ENCODE results near the gene PTPRB. TPM values are rescaled to one million over a fixed set of nuclear protein-coding genes. Genes with fewer than 3 reads are reported as not detected.

The PTPRB gene
- total and polyA plus RNA-seq, 2 of the 8 experiments (the other 6 are each of a cell fraction or from before 2014, with no cell fraction given) = 0.36 to 0.58 TPM

DNA sequence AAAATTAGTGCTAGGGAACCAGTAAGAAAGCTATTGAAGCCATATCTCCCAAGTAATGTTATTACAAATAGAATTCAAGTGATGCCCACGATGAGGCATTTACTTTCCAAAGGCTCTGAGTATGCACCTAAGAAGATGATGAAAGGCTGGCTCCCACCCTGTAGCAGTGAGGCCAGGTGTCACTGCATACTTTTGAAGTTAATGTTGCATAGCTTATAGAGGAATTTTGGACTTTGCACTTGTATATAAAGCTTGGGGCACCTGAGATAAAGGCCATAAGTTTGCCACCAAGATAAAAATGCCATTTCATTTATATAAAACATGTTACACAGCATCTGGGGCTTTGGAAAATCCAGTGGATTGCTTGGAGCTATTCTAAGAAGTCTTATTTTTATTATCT, 96.2 kb downstream of the PTPRB start (continued):
- TF ChIP-seq EZH2 (IDR thresholded peaks at IDR 0.05; ENCODE audit: low read depth, low read length, severe bottlenecking) = no peak

Data from H1 (cell line).